HG03558 (cell line): Measurements from ENCODE around the gene PAPOLG.
"Not testable (repeated sequence)": the region's sequence is repeated elsewhere in the genome, so short reads cannot be mapped to it uniquely, and the experiment has no call there.

Source experiments
- ATAC-seq: cut with Tn5 transposase; IDR thresholded peaks from one replicate; pipeline ENCODE4 v1.9.1; 2021; ENCODE audit warnings: moderate number of reproducible peaks; ENCODE audit not compliant: unreplicated experiment; ENCODE audit errors: extremely low read depth

The PAPOLG gene

GRCh38 chr2:60766283-60766682 lies 10.2 kb downstream of the PAPOLG start:
- ATAC-seq = no peak

- no peak for ATAC-seq
Measured at GRCh38 chr2:60771508-60771907, 15.4 kb downstream of the PAPOLG start.

- no peak for ATAC-seq
Measured at GRCh38 chr2:60775048-60775639, 19.1 kb downstream of the PAPOLG start.

GRCh38 chr2:60778352-60778751 lies 22.3 kb downstream of the PAPOLG start:
- no peak for ATAC-seq

GRCh38 chr2:60779426-60779825 lies 23.4 kb downstream of the PAPOLG start:
- no peak for ATAC-seq

- no peak for ATAC-seq
Measured at GRCh38 chr2:60780721-60781120, 24.7 kb downstream of the PAPOLG start.

GRCh38 chr2:60793169-60793568 lies 37.1 kb downstream of the PAPOLG start:
- ATAC-seq = no peak

- ATAC-seq = no peak
Measured at GRCh38 chr2:60794271-60794863, 38.3 kb downstream of the PAPOLG start.

GRCh38 chr2:60796573-60797509 lies 40.8 kb downstream of the PAPOLG start:
- ATAC-seq = no peak

GRCh38 chr2:60804473-60804872 lies 48.4 kb downstream of the PAPOLG start:
- ATAC-seq = no peak

GRCh38 chr2:60806595-60806987 lies 50.5 kb downstream of the PAPOLG start:
- ATAC-seq = no peak

GRCh38 chr2:60806988-60807681 lies 51.1 kb downstream of the PAPOLG start:
- ATAC-seq = peak; percentile 73

GRCh38 chr2:60808330-60808801 lies 52.3 kb downstream of the PAPOLG start:
- ATAC-seq = no peak

- ATAC-seq = no peak
Measured at GRCh38 chr2:60811491-60812375, 55.7 kb downstream of the PAPOLG start.

GRCh38 chr2:60817191-60817590 lies 61.1 kb downstream of the PAPOLG start:
- not testable (repeated sequence) for ATAC-seq

GRCh38 chr2:60818272-60818671 lies 62.2 kb downstream of the PAPOLG start:
- no peak for ATAC-seq

- ATAC-seq = no peak
Measured at GRCh38 chr2:60819155-60819862, 63.2 kb downstream of the PAPOLG start.

GRCh38 chr2:60819936-60820335 lies 63.9 kb downstream of the PAPOLG start:
- ATAC-seq = no peak
